Mesenteric fat pad (tissue), 1 donor: ENCODE data around the gene HS3ST4. TPM values are rescaled to one million over a fixed set of nuclear protein-coding genes. Genes with fewer than 3 reads are reported as not detected.

Experiments
- DNase-seq: peaks from one replicate; pipeline ENCODE4 v3.0.0-alpha.2; 2020; ENCODE audit warnings: low spot score
- total RNA-seq: library from RNA; stranded (reverse); fragmentation: NEBNext Ultra II Directional; extraction: Animal tissue kit (Norgen Biotek cat#: 25700); gene quantifications from one replicate; pipeline ENCODE4 v1.2.1, GENCODE V29; 2021
- donor health status: DM: yes; HTN: yes; CAD: no.

Gene HS3ST4
- total RNA-seq, 1 donor from 2014 or later = not detected

DNA sequence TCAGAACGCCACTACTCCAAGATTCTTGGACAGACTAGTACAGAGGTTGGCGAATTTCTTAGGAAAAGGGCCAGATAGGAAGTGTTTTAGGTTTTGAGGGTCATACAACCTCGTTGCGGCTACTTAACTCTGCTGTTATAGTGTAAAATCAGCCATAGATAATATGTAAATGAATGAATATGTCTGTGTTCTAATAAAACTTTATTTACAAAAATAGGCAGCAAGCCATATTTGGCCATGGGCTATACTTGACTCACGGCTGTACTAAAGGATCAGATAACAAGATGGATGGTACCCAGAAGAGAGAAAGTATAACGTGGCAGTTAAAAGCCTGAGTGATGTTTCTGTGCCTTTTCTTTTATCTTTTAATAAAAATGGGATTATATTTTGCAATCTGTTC lies 125.5 kb downstream of the HS3ST4 start:
- no peak for DNase-seq

DNA sequence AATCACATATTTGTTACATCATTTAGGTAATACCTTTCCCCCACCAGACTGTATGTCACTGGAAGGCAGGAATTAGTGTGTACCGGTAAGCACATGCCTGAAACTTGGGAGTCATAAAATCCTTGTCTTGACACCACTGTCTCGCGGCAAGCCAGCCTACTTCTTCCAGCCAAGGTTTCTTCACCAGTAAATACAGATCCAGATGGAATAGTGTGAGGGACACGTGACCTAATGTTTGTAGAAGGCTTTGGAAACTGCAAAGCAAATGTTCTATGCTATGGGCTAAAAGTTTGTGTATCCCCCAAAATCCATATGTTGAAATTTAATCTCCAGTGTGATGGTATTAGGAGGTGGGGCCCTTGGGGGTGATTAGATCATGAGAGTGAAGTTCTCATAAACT lies 126.1 kb downstream of the HS3ST4 start:
- DNase-seq = no peak

GRCh38 chr16:25823891-25824290 lies 132.1 kb downstream of the HS3ST4 start:
- no peak for DNase-seq

- no peak for DNase-seq
Measured at GRCh38 chr16:25827709-25828108, 135.9 kb downstream of the HS3ST4 start.

DNA sequence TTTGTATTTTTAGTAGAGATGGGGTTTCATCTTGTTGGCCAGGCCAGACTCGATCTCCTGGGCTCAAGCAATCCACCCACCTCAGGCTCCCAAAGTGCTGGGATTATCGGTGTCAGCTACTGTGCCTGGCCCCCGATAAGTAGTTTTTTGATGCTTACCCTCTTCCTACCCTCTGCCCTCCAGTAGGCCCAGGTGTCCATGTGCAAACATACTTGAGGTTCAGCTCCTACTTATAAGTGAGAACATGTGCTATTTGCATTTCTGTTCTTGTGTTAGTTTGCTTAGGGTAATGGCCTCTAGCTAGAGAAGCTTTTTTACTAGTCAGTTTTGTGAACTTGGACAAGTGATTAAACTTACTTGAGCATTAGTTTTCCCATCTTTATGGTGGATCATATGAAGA lies 136.8 kb downstream of the HS3ST4 start:
- DNase-seq = no peak

GRCh38 chr16:25832291-25832690 lies 140.5 kb downstream of the HS3ST4 start:
- DNase-seq = no peak

DNA sequence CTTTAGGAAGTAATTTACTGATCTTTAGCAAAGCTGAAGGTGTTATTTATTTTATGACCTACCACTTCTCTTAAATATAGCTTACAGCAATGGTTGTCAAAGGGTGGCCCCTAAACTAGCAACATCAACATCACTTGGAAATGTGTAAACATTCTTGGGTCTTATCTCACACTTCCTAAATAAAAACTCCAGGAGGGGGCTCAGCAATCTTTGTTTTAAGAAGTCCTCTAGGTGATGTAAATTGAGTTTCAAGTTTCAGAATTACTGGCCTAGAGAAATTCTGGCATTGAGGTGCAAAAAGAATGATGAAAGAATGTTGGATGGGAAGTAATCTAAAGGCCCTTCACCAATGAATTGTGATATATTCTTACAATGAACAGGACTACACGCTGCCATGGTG lies 142.3 kb downstream of the HS3ST4 start:
- DNase-seq = no peak

- no peak for DNase-seq
Measured at GRCh38 chr16:25835126-25835525, 143.4 kb downstream of the HS3ST4 start.

DNA sequence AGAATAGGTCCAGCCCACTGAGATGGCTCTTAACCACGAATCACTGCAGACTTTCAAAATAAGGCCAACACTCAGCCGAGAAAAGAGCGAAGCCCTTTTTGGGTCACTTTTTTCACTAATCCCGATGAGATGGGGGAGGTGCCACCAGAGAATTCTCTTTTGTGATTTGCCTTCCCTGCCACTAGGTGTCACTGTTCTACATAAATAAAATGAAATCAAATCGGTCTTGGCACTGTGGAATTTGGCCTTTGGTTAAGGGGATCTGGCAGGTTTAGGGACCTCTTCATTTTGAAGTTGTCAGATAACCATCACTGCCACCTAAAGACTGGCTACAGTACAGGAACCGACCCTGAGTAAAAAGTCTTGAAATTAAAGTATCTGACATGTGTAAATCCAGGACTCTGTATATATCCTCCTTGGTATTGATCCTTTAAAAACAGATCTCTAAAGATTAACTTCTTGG lies 147.0 kb downstream of the HS3ST4 start:
- no peak for DNase-seq

DNA sequence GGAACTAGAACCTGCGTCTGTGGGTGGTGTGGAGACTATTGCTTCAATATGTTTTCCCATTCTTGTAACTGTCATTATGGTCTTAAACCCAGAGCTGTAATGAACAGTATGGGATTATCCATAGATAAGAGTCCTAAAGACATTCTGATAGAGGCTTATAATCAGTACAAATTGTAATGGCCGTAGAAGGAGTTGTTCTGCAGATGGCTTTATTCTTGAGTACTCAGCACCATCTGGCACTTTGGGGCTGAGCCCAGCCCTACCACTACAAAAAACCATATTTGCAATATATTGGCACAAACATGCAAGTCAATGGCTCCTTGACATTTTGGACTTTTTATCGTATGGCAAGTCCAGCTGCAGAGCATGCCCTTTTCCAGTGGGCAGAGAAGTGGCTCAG lies 150.0 kb downstream of the HS3ST4 start:
- no peak for DNase-seq

DNA sequence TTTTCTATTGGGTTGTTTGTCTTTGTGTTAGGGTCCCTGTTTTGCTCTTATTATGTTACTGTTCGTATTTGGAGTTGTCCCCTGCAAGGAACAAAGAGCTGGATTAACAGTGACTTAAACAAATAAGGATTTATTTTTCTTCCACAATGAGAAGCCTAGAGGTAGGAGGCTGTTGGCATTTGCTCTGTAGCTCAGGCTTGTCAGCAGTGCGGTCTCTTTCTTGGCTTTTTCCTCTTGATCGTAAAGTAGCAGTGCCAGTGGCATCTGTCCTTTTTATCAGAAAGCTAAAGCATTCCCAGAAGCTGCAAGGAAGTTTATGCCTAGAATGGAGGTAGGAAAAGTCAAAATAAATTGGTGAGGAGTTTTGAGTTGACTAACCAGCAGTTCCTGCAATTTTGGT lies 154.1 kb downstream of the HS3ST4 start:
- DNase-seq = no peak

DNA sequence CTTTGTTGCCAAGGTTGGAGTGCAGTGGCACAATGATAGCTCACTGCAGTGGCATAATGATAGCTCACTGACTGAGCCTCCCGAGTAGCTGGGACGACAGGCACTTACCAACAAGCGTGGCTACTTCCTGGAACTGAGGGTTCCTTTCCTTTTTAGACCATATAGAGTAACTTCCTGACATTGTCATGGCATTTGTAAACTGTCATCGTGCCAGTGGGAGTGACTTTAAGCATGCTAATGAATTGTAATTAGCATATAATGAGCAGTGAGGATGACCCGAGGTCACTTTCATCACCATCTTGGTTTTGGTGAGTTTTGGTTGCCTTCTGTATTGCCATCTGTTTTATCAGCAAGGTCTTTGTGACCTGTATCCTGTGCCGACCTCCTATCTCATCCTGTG lies 162.4 kb downstream of the HS3ST4 start:
- DNase-seq = no peak

- DNase-seq = no peak
Measured at GRCh38 chr16:25855063-25855462, 163.3 kb downstream of the HS3ST4 start.

- no peak for DNase-seq
Measured at GRCh38 chr16:25855818-25856217, 164.1 kb downstream of the HS3ST4 start.

GRCh38 chr16:25859645-25860044 lies 167.9 kb downstream of the HS3ST4 start:
- DNase-seq = no peak

- DNase-seq = no peak
Measured at GRCh38 chr16:25867041-25867440, 175.3 kb downstream of the HS3ST4 start.

DNA sequence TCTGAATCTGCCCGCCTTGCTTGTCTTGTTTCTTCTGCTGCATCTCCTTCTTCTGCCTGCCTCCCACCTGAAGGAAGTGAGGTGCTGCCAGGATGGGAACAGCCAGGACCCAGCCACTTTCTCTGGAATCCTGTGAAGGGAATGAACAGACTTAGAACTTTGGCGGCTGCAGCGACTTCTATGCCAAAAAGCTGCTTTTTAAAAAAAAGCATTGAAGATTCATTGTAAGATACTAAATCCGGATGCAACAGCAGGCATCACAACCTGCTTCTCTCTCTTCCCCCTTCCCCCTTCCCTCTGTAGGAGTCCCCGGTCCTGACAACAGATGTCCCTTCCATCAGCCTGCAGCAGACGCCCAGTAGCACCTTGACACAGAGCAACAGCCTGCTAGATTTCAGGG lies 176.3 kb downstream of the HS3ST4 start:
- DNase-seq = no peak

DNA sequence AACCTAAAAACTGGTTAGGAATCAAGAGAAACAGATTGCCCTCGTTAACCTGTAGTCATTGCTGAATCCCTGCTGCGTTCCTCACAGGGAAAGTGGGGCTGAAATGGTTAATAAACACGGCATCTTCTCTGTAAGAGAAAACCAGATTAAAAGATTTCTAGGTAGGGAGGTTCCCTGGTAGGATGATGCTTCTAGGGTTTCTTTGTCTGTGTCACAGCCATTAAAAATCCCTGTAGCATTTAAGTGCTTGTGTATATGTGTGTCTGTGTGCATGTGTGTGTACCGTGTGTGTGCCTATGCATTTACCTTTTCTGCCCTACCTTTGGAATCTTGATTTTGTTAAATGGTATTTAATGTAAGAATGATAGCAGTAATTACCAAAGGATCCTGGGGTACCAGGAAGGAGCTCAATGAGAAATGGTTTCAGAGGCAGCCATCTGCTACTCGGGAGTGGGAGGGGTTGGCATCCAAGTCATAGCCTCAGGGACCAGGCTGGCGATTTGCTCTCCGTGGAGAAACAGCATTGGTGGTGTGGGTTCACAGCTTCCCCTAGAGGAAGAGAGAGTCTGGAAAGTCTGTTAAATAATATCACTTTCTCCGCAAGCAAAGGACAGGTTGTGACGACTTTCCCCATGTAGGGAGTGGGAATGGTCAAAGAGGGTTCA lies 177.1 kb downstream of the HS3ST4 start:
- DNase-seq = no peak

- DNase-seq = no peak
Measured at GRCh38 chr16:25872369-25873070, 180.8 kb downstream of the HS3ST4 start.

DNA sequence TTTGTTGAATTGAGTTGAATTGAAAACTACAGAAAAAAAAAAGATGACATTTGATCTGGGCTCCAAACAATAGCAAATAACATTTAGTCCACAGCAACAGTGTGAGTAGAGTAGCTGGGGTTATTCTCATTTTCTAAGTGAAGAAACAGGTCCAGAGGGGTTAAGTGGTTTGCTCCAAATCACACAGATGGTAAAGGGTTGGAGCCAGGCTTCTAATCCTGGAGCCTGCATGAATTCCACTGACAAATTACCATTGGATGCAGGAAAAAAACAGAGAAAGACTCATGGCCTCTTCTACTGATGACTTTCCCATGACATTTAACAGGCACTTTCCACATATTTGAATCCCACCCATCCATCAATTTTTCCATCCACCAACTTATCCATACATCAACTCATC lies 182.4 kb downstream of the HS3ST4 start:
- DNase-seq = no peak

DNA sequence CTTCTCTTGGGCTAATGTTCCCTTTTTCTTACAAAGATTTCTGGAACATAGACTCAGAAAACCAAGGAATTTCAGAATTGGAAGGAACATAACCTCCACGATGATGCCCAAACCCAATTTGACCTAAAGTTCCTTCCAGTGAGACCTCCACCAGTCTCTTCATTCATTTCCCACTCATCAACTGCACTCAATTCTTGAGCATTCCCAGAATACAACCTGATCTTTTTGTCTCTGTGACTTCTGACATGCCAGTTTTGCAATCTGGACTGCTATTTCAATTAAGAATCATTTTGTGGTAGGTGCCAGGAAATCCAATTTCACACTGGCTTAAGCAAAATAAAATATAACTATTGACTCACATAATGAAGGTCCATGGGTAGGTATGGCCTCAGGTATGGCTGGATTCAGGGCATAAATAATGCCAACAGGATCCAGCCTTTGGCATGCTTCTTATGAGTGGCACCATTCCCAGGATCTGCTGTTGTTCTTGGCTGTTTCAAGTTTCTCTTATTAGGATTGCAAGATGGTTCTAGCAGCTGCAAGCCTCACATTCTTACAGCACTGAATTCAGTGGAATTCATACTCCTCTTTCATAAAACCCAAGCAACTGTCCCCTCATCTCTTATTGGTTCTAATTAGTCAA lies 184.3 kb downstream of the HS3ST4 start:
- no peak for DNase-seq

DNA sequence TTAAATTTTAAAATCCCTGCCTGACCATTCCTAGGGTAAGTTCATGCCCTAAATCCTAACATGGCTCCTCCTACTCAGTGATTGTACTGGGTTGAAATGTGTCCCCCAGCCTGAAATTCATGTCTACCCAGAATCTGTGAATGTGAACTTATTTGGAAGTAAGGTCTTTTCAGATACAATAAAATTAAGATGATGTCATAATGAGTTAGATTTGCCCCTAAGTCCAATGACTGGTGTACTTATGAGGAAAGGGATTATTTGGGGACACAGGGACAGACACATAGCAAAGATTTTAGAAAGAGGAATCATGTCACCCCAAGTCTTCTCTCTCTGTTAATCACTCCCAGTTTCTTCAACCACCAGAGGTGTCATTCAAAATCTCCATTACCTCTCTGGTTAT lies 185.3 kb downstream of the HS3ST4 start:
- DNase-seq = no peak

- no peak for DNase-seq
Measured at GRCh38 chr16:25886598-25886997, 194.8 kb downstream of the HS3ST4 start.
